H1 (cell line): ENCODE data around the gene CHCHD6. TPM values are rescaled to one million over a fixed set of nuclear protein-coding genes. Genes with fewer than 3 reads are reported as not detected.
A peak's percentile ranks its signal among the peaks of the same experiment; 100 is the strongest.

ENCODE experiments used
- CTCF ChIA-PET: fragments of 300-600 bp; sonication (Branson Sonifier 250); formaldehyde crosslinking; loops from one replicate; lab custom pipeline; 2021; ENCODE audit not compliant: partially characterized antibody; lab: Charles Lee
- POLR2A ChIA-PET: fragments of 300-600 bp; sonication (Branson Sonifier 250); formaldehyde crosslinking; loops from one replicate; lab custom pipeline; 2021; ENCODE audit warnings: inconsistent platforms; ENCODE audit not compliant: partially characterized antibody; lab: Charles Lee
- DNase-seq, 2 experiments: peaks; one replicate each; pipeline versions ENCODE4 v3.0.0 to v3.0.0-alpha.2; 2010 to 2022; ENCODE audit warnings: low spot score in 2 of 2, low read depth in 1 of 2, mixed read lengths in 1 of 2
- FAIRE-seq: peaks from 2 replicates; lab custom pipeline; 2011; peaks lifted over from hg19 to GRCh38; lab: Jason Lieb, UNC
- H2AFZ ChIP-seq: 2 replicates; pipeline ENCODE4 v1.8.1; 2012; ENCODE audit warnings: low read length, inconsistent platforms
- H2AK5ac ChIP-seq: 2 replicates; pipeline ENCODE4 v1.6.1; 2013; ENCODE audit warnings: low read depth, low read length
- H2BK120ac ChIP-seq: replicated peaks from 2 replicates; pipeline ENCODE3; 2013; ENCODE audit warnings: low read depth, low read length, inconsistent platforms
- H2BK12ac ChIP-seq: 2 replicates; pipeline ENCODE4 v1.6.1; 2013; ENCODE audit warnings: low read depth, low read length
- H2BK15ac ChIP-seq: 2 replicates; pipeline ENCODE4 v1.6.1; 2013; ENCODE audit warnings: low read length
- H2BK20ac ChIP-seq: 2 replicates; pipeline ENCODE4 v1.6.1; 2013; ENCODE audit warnings: low read length
- H2BK5ac ChIP-seq: 2 replicates; pipeline ENCODE4 v1.6.1; 2013; ENCODE audit warnings: low read depth, low read length
- H3K14ac ChIP-seq: 2 replicates; pipeline ENCODE4 v1.6.1; 2013; ENCODE audit warnings: inconsistent platforms; ENCODE audit not compliant: insufficient read length
- H3K18ac ChIP-seq: 2 replicates; pipeline ENCODE4 v1.6.1; 2013; ENCODE audit warnings: low read length; ENCODE audit errors: extremely low read depth
- H3K23ac ChIP-seq: 2 replicates; pipeline ENCODE4 v1.6.1; 2013; ENCODE audit warnings: inconsistent platforms; ENCODE audit not compliant: insufficient read length
- H3K23me2 ChIP-seq: 2 replicates; pipeline ENCODE4 v1.6.1; 2013; ENCODE audit warnings: low read depth, low read length
- H3K27ac ChIP-seq: 2 replicates; pipeline ENCODE4 v1.6.1; 2011; ENCODE audit warnings: low read depth, low read length, inconsistent platforms
- H3K27me3 ChIP-seq, 4 experiments: replicated peaks in 1 of 4; 1 replicate in 1 of 4; 2 replicates in 3 of 4; pipeline versions ENCODE4 v1.6.1 to v1.8.1; 2011 to 2013; ENCODE audit warnings: low read length in 3 of 4, mild to moderate bottlenecking in 3 of 4, inconsistent platforms in 2 of 4, mixed read lengths in 2 of 4, moderate library complexity in 1 of 4; ENCODE audit not compliant: control insufficient read depth in 3 of 4, insufficient read depth in 3 of 4; ENCODE audit errors: extremely low read depth in 1 of 4
- H3K36me3 ChIP-seq, 4 experiments: 2 replicates each; pipeline versions ENCODE4 v1.6.1 to v1.8.1; 2011 to 2013; ENCODE audit warnings: mild to moderate bottlenecking in 4 of 4, low read length in 3 of 4, moderate library complexity in 2 of 4, control low read depth in 1 of 4, inconsistent platforms in 1 of 4; ENCODE audit not compliant: insufficient read depth in 4 of 4, control insufficient read depth in 2 of 4
- H3K4ac ChIP-seq: replicated peaks from 2 replicates; pipeline ENCODE3; 2013; ENCODE audit warnings: low read length, low read depth, mixed read lengths, inconsistent platforms; ENCODE audit not compliant: insufficient read length
- H3K4me1 ChIP-seq, 4 experiments: replicated peaks in 1 of 4; 1 replicate in 1 of 4; 2 replicates in 3 of 4; pipeline versions ENCODE4 v1.6.1 to v1.8.1; 2011 to 2013; ENCODE audit warnings: low read length in 3 of 4, inconsistent platforms in 2 of 4, mixed read lengths in 1 of 4; ENCODE audit not compliant: insufficient read depth in 4 of 4, control insufficient read depth in 3 of 4
- H3K4me2 ChIP-seq, 2 experiments: 2 replicates each; pipeline versions ENCODE4 v1.6.1 to v1.8.1; 2011 to 2013; ENCODE audit warnings: low read depth in 2 of 2, low read length in 2 of 2, control low read depth in 1 of 2, inconsistent platforms in 1 of 2, mild to moderate bottlenecking in 1 of 2; ENCODE audit not compliant: insufficient read depth in 1 of 2
- H3K4me3 ChIP-seq, 4 experiments: fragments of 200-600, 300-600 bp in 1 of 4; sonication (generic), shearing (Covaris generic), sonication (Bioruptor Twin) in 1 of 4; 2 replicates each; pipeline versions ENCODE4 v1.5.1 to v1.8.1; 2011 to 2016; ENCODE audit warnings: low read length in 4 of 4, low read depth in 3 of 4, control low read depth in 2 of 4, inconsistent platforms in 2 of 4, mild to moderate bottlenecking in 2 of 4, mixed read lengths in 1 of 4, moderate library complexity in 1 of 4; ENCODE audit not compliant: insufficient read depth in 2 of 4; ENCODE audit errors: extremely low read depth in 1 of 4
- H3K56ac ChIP-seq: replicated peaks from 2 replicates; pipeline ENCODE3; 2013; ENCODE audit warnings: low read depth, mild to moderate bottlenecking, mixed read lengths, low read length, inconsistent platforms; ENCODE audit not compliant: insufficient read length
- H3K79me1 ChIP-seq: 2 replicates; pipeline ENCODE4 v1.6.1; 2013; ENCODE audit warnings: low read depth, low read length, control low read depth
- H3K79me2 ChIP-seq, 2 experiments: 2 replicates each; pipeline versions ENCODE4 v1.6.1 to v1.8.1; 2012 to 2013; ENCODE audit warnings: low read length in 2 of 2, mild to moderate bottlenecking in 2 of 2, inconsistent platforms in 1 of 2; ENCODE audit not compliant: insufficient read depth in 2 of 2, control insufficient read depth in 1 of 2
- H3K9ac ChIP-seq, 4 experiments: replicated peaks in 1 of 4; 1 replicate in 1 of 4; 2 replicates in 3 of 4; pipeline versions ENCODE4 v1.6.1 to v1.8.1; 2011 to 2013; ENCODE audit warnings: low read depth in 3 of 4, low read length in 3 of 4, control low read depth in 2 of 4, mild to moderate bottlenecking in 2 of 4, moderate library complexity in 2 of 4, inconsistent platforms in 1 of 4; ENCODE audit errors: extremely low read depth in 1 of 4
- H3K9me3 ChIP-seq, 2 experiments: 2 replicates each; pipeline versions ENCODE4 v1.6.1 to v1.8.1; 2012 to 2013; ENCODE audit warnings: mild to moderate bottlenecking in 2 of 2, moderate library complexity in 2 of 2, control low read depth in 1 of 2, inconsistent platforms in 1 of 2, low read depth in 1 of 2, low read length in 1 of 2, mixed read lengths in 1 of 2; ENCODE audit not compliant: insufficient read depth in 2 of 2
- H4K20me1 ChIP-seq, 2 experiments: replicated peaks in 1 of 2; 2 replicates each; pipeline versions ENCODE3 to v1.8.1; 2011 to 2013; ENCODE audit warnings: inconsistent platforms in 2 of 2, low read length in 2 of 2, mild to moderate bottlenecking in 1 of 2; ENCODE audit not compliant: insufficient read depth in 2 of 2, control insufficient read depth in 1 of 2
- H4K5ac ChIP-seq: 2 replicates; pipeline ENCODE4 v1.6.1; 2013; ENCODE audit warnings: low read length, low read depth, mixed read lengths, inconsistent platforms; ENCODE audit not compliant: insufficient read length
- H4K8ac ChIP-seq: 2 replicates; pipeline ENCODE4 v1.8.0; 2013; ENCODE audit warnings: mild to moderate bottlenecking, moderate library complexity, low read length, inconsistent platforms; ENCODE audit not compliant: insufficient read depth; ENCODE audit errors: extremely low read depth
- H4K91ac ChIP-seq: replicated peaks from 2 replicates; pipeline ENCODE3; 2013; ENCODE audit warnings: low read length, mixed read lengths, inconsistent platforms; ENCODE audit not compliant: insufficient read length
- ASH2L ChIP-seq: fragments of 200-600, 300-600 bp; sonication (generic); IDR thresholded peaks from one replicate; pipeline ENCODE4 v1.7.1; 2017; ENCODE audit warnings: low read length
- CEBPB ChIP-seq: IDR thresholded peaks from 2 replicates; pipeline ENCODE4 v1.6.1; 2012; ENCODE audit warnings: low read depth, low read length
- GTF2F1 ChIP-seq: IDR thresholded peaks from 2 replicates; pipeline ENCODE4 v1.6.1; 2012; ENCODE audit warnings: low read depth, low read length, improper control_type of control experiment, borderline replicate concordance
- KDM4A ChIP-seq: IDR thresholded peaks from one replicate; pipeline ENCODE4 v1.7.1; 2012; ENCODE audit warnings: low read depth, mild to moderate bottlenecking, moderate library complexity, low read length, inconsistent platforms; ENCODE audit not compliant: severe bottlenecking
- KDM5A ChIP-seq: fragments of 200-600 bp; IDR thresholded peaks from 2 replicates; pipeline ENCODE4 v1.7.1; 2012; ENCODE audit warnings: mild to moderate bottlenecking, low read length, inconsistent platforms, mixed read lengths
- MAFK ChIP-seq: IDR thresholded peaks from 2 replicates; pipeline ENCODE4 v1.6.1; 2012; ENCODE audit warnings: low read depth, mild to moderate bottlenecking, improper control_type of control experiment, low read length
- NRF1 ChIP-seq: IDR thresholded peaks from 2 replicates; pipeline ENCODE4 v1.6.1; 2011; ENCODE audit warnings: mild to moderate bottlenecking, low read depth, low read length, improper control_type of control experiment
- POLR2A ChIP-seq, 2 experiments: IDR thresholded peaks; 1 replicate in 1 of 2; 2 replicates in 1 of 2; pipeline ENCODE4 v1.6.1; 2011; ENCODE audit warnings: low read depth in 2 of 2, low read length in 2 of 2, mild to moderate bottlenecking in 2 of 2; ENCODE audit errors: control extremely low read depth in 1 of 2
- RFX5 ChIP-seq: IDR thresholded peaks from 2 replicates; pipeline ENCODE4 v1.6.1; 2011; ENCODE audit warnings: low read depth, low read length, improper control_type of control experiment, borderline replicate concordance
- SP2 ChIP-seq: IDR thresholded peaks from 2 replicates; pipeline ENCODE4 v1.6.1; 2012; ENCODE audit warnings: mild to moderate bottlenecking, low read length, inconsistent platforms
- SUZ12 ChIP-seq: fragments of 200-600 bp; sonication (generic); IDR thresholded peaks from 2 replicates; pipeline ENCODE4 v1.6.1; 2012; ENCODE audit warnings: mild to moderate bottlenecking, inconsistent platforms, low read length, moderate library complexity, mixed read lengths
- TCF12 ChIP-seq: IDR thresholded peaks from 2 replicates; pipeline ENCODE4 v1.6.1; 2011; ENCODE audit warnings: low read depth, mild to moderate bottlenecking, low read length
- YY1 ChIP-seq: IDR thresholded peaks from 2 replicates; pipeline ENCODE4 v1.6.1; 2011; ENCODE audit warnings: low read depth, mild to moderate bottlenecking, low read length
- ZNF274 ChIP-seq: IDR thresholded peaks from 2 replicates; pipeline ENCODE4 v1.7.0; 2012; ENCODE audit warnings: low read length, borderline replicate concordance; ENCODE audit errors: extremely low read depth
- WGBS, 2 experiments: shearing (Covaris generic) in 1 of 2; methylation state at CpG; one replicate each; pipeline versions ENCODE4 v1.1.6 to v1.1.7; 2013 to 2015; ENCODE audit warnings: low lambda C conversion rate in 2 of 2, mixed read lengths in 2 of 2, inconsistent platforms in 1 of 2, low coverage in 1 of 2, missing lambda C conversion rate in 1 of 2; ENCODE audit not compliant: insufficient replicate concordance in 2 of 2, insufficient coverage in 1 of 2, insufficient read length in 1 of 2; ENCODE audit errors: extremely low coverage in 1 of 2, missing lambda C conversion rate in 1 of 2; 5-methylcytosine and 5-hydroxymethylcytosine counted together
- polyA plus RNA-seq, 7 experiments: library from polyadenylated mRNA; depleted of rRNA in 3 of 7; stranded (reverse) in 5 of 7; unstranded in 2 of 7; fragments of >200 nt in 5 of 7; fragments of 200-250 nt in 2 of 7; gene quantifications; 1 replicate in 5 of 7; 2 replicates in 1 of 7; 4 replicates in 1 of 7; pipeline versions ENCODE4 v1.2.1 to v1.2.3, GENCODE V29; 2011 to 2013; ENCODE audit warnings: missing spikeins in 2 of 7, mixed read lengths in 2 of 7
- total RNA-seq: library from RNA; stranded (reverse); fragmentation: NEBNext Ultra II Directional; extraction: Animal tissue kit (Norgen Biotek cat#: 25700); gene quantifications from 2 replicates; pipeline ENCODE4 v1.2.1, GENCODE V29; 2021
- TF ChIP-seq, protein P1 (sequence below): IDR thresholded peaks from 2 replicates; pipeline ENCODE4 v1.6.1; 2012; ENCODE audit warnings: inconsistent platforms

CHCHD6 gene
- total and polyA plus RNA-seq, 2 of the 8 experiments (the other 6 are each of a cell fraction or from before 2014, with no cell fraction given), result 32.4 to 37.6 TPM

GRCh38 chr3:126851934-126852333 lies 147.9 kb downstream of the CHCHD6 start:
- peak overlapping the region; percentile 64 for H4K5ac ChIP-seq
- no peak for FAIRE-seq
- TF ChIP-seq KDM5A (no peak), TCF12 (no peak), POLR2A (IDR thresholded peaks at IDR 0.05; ENCODE audit: control extremely low read depth in 1 of 2, low read depth in 2 of 2, low read length in 2 of 2) (no peak), RFX5 (no peak), YY1 (no peak), ZNF274 (no peak), GTF2F1 (no peak), SUZ12 (no peak), NRF1 (no peak), CEBPB (no peak), SP2 (no peak), MAFK (no peak), KDM4A (no peak), ASH2L (no peak)
- TF ChIP-seq, protein P1, sequence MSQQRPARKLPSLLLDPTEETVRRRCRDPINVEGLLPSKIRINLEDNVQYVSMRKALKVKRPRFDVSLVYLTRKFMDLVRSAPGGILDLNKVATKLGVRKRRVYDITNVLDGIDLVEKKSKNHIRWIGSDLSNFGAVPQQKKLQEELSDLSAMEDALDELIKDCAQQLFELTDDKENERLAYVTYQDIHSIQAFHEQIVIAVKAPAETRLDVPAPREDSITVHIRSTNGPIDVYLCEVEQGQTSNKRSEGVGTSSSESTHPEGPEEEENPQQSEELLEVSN, result no peak

More at GRCh38 chr3:126851934-126852333, 147.9 kb downstream of the CHCHD6 start:
- Histone ChIP-seq H2BK12ac (peak overlapping the region; percentile 100), H3K23me2 (no peaks in the 10 kb centered on the region), H3K4me3 (no peak overlapping the region), H3K79me2 (no peaks in the 10 kb centered on the region), H3K23ac (no peak overlapping the region), H3K4me1 (peaks cover 26 to 33% (median 28%) of the 10 kb centered on the region in 4 experiments), H3K4me2 (no peak overlapping the region), H2AFZ (no peak overlapping the region), H3K18ac (peak overlapping the region; percentile 89), H3K79me1 (no peaks in the 10 kb centered on the region), H3K56ac (no peak overlapping the region), H3K36me3 (no peaks in the 10 kb centered on the region), H2BK120ac (peak overlapping the region; percentile 82), H4K8ac (peak overlapping the region; percentile 76), H2AK5ac (peak overlapping the region; percentile 85), H2BK15ac (peak overlapping the region; percentile 48; the same call in 1 of the 2 replicates), H2BK20ac (peak overlapping the region; percentile 64), H3K27ac (peak overlapping the region; percentile 57), H3K9me3 (no peaks in the 10 kb centered on the region), H2BK5ac (peak overlapping the region; percentile 97), H3K4ac (peak overlapping the region; percentile 62), H3K14ac (no peak overlapping the region), H3K27me3 (no peaks in the 10 kb centered on the region), H3K9ac (no peak overlapping the region; a peak in 1 of 7 replicates), H4K20me1 (peaks cover 0 to 2% of the 10 kb centered on the region in 2 experiments), H4K91ac (peak overlapping the region; percentile 98)
- CTCF ChIA-PET, result interaction anchor here (1.0 to 8.2 kb wide), 12 partner anchors 13 to 172 kb away, joined by 3 to 53 read pairs (median 3); no protein-coding TSS in a partner anchor
- 93% methylated on average over 6 of the region's 6 CpGs; no CpG with 5 or more reads in 1 of the 2 experiments for WGBS, 2 experiments
- POLR2A ChIA-PET, result interaction anchor here (0.5 to 4.3 kb wide), 8 partner anchors 9 to 100 kb away, joined by 3 to 17 read pairs (median 4); no protein-coding TSS in a partner anchor
- peak in 1 of 2 experiments; percentile 40 for DNase-seq
